ENCODE measurements around the gene TLK1.

GRCh38 chr2:170975127-170975942, 185.4 kb downstream of the TLK1 start:
- TF ChIP-seq MAX (IDR thresholded peaks at IDR 0.05; ENCODE audit: insufficient read depth, insufficient read length): no peak
- no peak for TF ChIP-seq CTCF (IDR thresholded peaks at IDR 0.05; ENCODE audit: extremely low read depth in 1 of 2, insufficient read depth in 1 of 2, low read depth in 1 of 2, low read length in 2 of 2)
- TF ChIP-seq JUN (IDR thresholded peaks at IDR 0.05; ENCODE audit: borderline replicate concordance, insufficient read depth, insufficient read length, low read depth): no peak
- TF ChIP-seq POLR2A (IDR thresholded peaks at IDR 0.05; ENCODE audit: low read depth, low read length): no peak

All from endothelial cell of umbilical vein (primary cell).